CD4-positive, alpha-beta T cell treated with Interleukin-17A for 1 hour (primary cell): Measurements from ENCODE around the gene APOE.
"Not testable (repeated sequence)": the region's sequence is repeated elsewhere in the genome, so short reads cannot be mapped to it uniquely, and the experiment has no call there.

Experiments used
- DNase-seq: peaks from one replicate; pipeline ENCODE4 v3.0.0-alpha.2; 2020

Gene APOE

GRCh38 chr19:44886141-44886540, 19.5 kb upstream of the APOE start:
- DNase-seq = no peak

GRCh38 chr19:44887648-44888047, 17.9 kb upstream of the APOE start:
- DNase-seq = no peak

GRCh38 chr19:44888335-44888734, 17.3 kb upstream of the APOE start:
- DNase-seq = not testable (repeated sequence)

DNA sequence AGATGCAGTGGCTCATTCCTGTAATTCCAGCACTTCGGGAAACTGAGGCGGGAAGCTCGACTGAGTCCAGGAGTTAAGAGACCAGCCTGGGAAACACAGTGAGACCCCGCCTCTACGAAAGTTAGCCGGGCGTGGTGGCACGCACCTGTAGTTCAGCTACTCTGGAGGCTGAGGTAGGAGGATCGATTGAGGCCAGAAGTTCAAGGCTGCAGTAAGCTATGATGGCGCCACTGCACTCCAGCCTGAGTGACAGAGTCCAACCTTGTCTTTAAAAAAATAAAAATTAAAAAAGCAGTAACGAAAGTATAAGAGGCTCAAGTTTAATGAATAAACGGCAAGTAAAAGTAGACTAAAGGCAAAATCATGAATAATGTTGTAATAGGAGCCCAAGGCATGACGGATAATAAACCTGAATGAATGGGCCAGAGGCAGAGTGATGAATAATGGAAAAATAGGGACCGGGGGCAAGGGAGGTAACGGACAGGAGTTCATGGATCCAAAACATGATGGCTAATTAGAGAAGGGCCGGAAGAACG, 15.7 kb upstream of the APOE start:
- no peak for DNase-seq

GRCh38 chr19:44890366-44891015, 15.1 kb upstream of the APOE start:
- DNase-seq = peak; percentile 100

- no peak for DNase-seq
Measured at GRCh38 chr19:44891016-44891882, 14.3 kb upstream of the APOE start, which contains the start of gene TOMM40. Gene TOMM40 (plus strand): TSS chr19:44891254. CDS start chr19:44891416, 162 bp downstream.

DNA sequence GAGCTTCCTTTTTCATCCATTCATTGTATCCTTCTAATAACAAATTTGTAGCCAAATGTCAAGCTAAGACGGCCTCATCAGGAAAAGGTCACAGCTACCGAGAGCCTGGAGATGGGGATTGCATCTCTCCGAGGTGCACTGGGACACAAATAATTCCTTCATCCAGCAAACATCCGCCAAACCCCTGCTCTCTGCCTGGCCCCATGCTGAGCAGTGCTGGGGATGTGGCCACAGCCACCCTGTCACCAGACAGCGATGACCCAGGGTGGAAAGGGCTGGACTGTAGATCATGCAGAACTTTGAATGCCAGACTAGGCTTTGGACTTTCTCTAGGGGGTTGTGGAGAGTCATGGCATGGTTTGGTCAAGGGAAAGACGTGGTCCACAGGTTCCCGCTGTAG, 12.7 kb upstream of the APOE start:
- DNase-seq = no peak

- no peak for DNase-seq
Measured at GRCh38 chr19:44893332-44894051, 12.1 kb upstream of the APOE start.

GRCh38 chr19:44894052-44894400, 11.6 kb upstream of the APOE start:
- DNase-seq = no peak

DNA sequence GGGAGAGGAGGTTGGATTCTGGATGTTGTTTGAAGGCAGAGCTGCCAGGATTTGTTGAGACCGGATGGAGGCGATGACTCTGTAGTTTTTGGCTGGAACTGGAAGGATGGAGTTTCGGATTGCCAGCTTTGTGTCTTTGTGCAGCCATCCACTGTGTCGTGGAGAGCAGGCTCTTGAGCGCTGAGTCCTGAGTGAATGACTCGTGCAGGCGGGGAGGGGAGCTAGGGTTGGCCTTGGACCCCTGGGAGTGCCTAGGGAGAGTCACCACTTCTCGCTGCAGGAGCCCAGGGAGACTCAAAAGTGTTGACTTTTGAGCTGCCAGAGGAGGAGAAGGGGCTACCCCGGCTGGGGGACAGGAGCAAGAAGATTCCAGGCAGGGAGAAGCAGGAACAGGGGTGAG, 10.7 kb upstream of the APOE start:
- no peak for DNase-seq

DNA sequence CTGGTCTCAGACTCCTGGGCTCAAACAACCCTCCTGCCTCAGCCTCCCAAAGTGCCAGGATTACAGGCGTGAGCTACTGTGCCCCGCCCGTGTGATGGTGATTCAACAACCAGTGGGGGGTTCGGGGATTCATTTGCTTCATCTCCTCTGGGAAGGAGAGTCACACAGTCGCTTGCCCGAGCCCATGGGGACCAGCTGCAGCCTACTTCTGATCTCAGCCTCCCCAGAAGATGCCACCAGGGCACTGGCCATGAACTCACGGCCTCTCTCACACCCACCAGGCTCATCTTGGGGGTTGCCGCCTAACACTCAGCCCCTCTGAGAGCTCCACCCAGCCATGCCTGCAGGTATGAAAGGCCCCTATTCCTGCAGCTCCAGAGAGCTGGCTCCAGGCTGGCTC, 7.8 kb upstream of the APOE start:
- DNase-seq = no peak

DNA sequence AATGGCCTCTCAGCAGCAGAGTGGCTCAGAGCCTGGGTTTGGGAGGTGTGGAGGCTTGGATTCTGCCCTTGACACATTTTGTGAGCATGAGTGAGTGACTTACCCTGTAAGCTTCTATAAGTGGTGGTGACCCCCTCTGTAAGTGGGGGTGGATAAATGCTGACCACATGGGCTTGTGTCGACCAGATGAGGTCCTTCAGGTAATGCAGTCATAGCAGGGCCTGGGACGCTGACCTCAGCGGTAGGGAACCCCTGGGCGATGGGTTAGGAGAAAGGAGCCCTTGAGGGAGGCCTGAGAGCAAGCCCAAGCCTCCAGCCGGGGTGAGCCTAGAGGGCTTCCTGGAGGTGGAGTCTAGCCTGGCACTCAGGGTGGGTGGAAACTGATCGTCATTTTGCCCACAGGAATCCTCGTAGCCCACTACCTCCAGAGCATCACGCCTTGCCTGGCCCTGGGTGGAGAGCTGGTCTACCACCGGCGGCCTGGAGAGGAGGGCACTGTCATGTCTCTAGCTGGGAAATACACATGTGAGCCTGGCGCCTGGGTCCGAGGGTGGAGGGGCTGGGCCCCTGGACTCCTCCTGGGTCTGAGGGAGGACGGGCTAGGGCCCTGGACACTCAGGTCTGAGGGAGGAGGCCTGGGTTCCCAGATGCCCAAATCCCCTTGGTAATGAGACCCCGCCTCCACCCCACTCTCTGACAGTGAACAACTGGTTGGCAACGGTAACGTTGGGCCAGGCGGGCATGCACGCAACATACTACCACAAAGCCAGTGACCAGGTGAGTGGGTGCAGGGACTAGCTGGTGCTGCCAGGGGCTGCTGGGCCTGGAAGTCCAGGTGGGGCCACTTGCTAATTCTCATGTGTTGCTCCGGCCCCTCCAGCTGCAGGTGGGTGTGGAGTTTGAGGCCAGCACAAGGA, 5.0 kb upstream of the APOE start:
- DNase-seq = no peak

GRCh38 chr19:44903216-44903601, 2.4 kb upstream of the APOE start:
- no peak for DNase-seq

GRCh38 chr19:44903602-44904425, 1.8 kb upstream of the APOE start:
- peak; percentile 72 for DNase-seq

DNA sequence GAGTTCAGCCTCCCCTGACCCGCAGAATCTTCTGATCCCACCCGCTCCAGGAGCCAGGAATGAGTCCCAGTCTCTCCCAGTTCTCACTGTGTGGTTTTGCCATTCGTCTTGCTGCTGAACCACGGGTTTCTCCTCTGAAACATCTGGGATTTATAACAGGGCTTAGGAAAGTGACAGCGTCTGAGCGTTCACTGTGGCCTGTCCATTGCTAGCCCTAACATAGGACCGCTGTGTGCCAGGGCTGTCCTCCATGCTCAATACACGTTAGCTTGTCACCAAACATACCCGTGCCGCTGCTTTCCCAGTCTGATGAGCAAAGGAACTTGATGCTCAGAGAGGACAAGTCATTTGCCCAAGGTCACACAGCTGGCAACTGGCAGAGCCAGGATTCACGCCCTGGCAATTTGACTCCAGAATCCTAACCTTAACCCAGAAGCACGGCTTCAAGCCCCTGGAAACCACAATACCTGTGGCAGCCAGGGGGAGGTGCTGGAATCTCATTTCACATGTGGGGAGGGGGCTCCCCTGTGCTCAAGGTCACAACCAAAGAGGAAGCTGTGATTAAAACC, 1.1 kb upstream of the APOE start:
- no peak for DNase-seq

DNA sequence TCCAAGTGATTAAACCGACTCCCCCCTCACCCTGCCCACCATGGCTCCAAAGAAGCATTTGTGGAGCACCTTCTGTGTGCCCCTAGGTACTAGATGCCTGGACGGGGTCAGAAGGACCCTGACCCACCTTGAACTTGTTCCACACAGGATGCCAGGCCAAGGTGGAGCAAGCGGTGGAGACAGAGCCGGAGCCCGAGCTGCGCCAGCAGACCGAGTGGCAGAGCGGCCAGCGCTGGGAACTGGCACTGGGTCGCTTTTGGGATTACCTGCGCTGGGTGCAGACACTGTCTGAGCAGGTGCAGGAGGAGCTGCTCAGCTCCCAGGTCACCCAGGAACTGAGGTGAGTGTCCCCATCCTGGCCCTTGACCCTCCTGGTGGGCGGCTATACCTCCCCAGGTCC, 2.0 kb downstream of the APOE start:
- DNase-seq = no peak

- no peak for DNase-seq
Measured at GRCh38 chr19:44908074-44908835, 2.7 kb downstream of the APOE start.

DNA sequence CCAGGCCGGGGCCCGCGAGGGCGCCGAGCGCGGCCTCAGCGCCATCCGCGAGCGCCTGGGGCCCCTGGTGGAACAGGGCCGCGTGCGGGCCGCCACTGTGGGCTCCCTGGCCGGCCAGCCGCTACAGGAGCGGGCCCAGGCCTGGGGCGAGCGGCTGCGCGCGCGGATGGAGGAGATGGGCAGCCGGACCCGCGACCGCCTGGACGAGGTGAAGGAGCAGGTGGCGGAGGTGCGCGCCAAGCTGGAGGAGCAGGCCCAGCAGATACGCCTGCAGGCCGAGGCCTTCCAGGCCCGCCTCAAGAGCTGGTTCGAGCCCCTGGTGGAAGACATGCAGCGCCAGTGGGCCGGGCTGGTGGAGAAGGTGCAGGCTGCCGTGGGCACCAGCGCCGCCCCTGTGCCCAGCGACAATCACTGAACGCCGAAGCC, 3.3 kb downstream of the APOE start:
- no peak for DNase-seq

GRCh38 chr19:44909775-44910174, 4.2 kb downstream of the APOE start:
- DNase-seq = no peak

GRCh38 chr19:44911896-44912295, 6.3 kb downstream of the APOE start:
- DNase-seq = not testable (repeated sequence)
